B cell (primary cell): ENCODE results near the gene TSPAN31. TPM values are rescaled to one million over a fixed set of nuclear protein-coding genes. Genes with fewer than 3 reads are reported as not detected.

Experiments
- ATAC-seq: fragments of 200-7000 bp; cut with Tn5 transposase; one replicate; pipeline ENCODE4 v1.10.0; 2021; ENCODE audit warnings: low read depth, mild to moderate bottlenecking, moderate number of reproducible peaks, moderate library complexity
- CTCF ChIA-PET: fragments of 350-600 bp; sonication (Branson Sonifier 250); formaldehyde crosslinking; loops from one replicate; lab custom pipeline; 2021; ENCODE audit warnings: antibody characterized with exemption, inconsistent platforms; lab: Charles Lee
- POLR2A ChIA-PET: fragments of 350-600 bp; sonication (Branson Sonifier 250); formaldehyde crosslinking; loops from one replicate; lab custom pipeline; 2021; ENCODE audit warnings: antibody characterized with exemption; lab: Charles Lee
- DNase-seq: peaks from one replicate; pipeline ENCODE4 v3.0.0; 2013
- H2AFZ ChIP-seq: 2 replicates; pipeline ENCODE4 v1.6.1; 2012; ENCODE audit warnings: mild to moderate bottlenecking, low read depth, low read length; ENCODE audit not compliant: insufficient read depth, poor library complexity, severe bottlenecking
- H3K27ac ChIP-seq, 2 donors: 1 replicate in 1 of 2; 2 replicates in 1 of 2; pipeline ENCODE4 v1.5.1; 2012 to 2013; ENCODE audit warnings: low read length in 2 of 2, mild to moderate bottlenecking in 2 of 2, moderate library complexity in 1 of 2
- H3K27me3 ChIP-seq, 4 experiments: fragments of 200-600 bp in 1 of 4; sonication (generic) in 1 of 4; replicated peaks in 1 of 4; 1 replicate in 2 of 4; 2 replicates in 2 of 4; pipeline versions ENCODE4 v1.6.1 to v1.7.0; 2013 to 2016; ENCODE audit warnings: low read length in 3 of 4, mild to moderate bottlenecking in 2 of 4, mixed read lengths in 1 of 4, moderate library complexity in 1 of 4; ENCODE audit not compliant: insufficient read depth in 4 of 4, control insufficient read depth in 3 of 4; ENCODE audit errors: control extremely low read depth in 1 of 4
- H3K36me3 ChIP-seq, 2 experiments: replicated peaks in 1 of 2; 1 replicate in 1 of 2; 2 replicates in 1 of 2; pipeline versions ENCODE4 v1.6.1 to v1.7.1; 2013; ENCODE audit warnings: low read length in 1 of 2; ENCODE audit not compliant: insufficient read depth in 2 of 2, control insufficient read depth in 1 of 2; ENCODE audit errors: control extremely low read depth in 1 of 2, extremely low read depth in 1 of 2
- H3K4me1 ChIP-seq, 2 donors: fragments of 200-600 bp in 1 of 2; sonication (generic) in 1 of 2; 1 replicate in 1 of 2; 2 replicates in 1 of 2; pipeline versions ENCODE4 v1.5.1 to v1.6.1; 2013 to 2017; ENCODE audit warnings: low read length in 2 of 2; ENCODE audit not compliant: control insufficient read depth in 2 of 2, insufficient read depth in 2 of 2
- H3K4me2 ChIP-seq: replicated peaks from 2 replicates; pipeline ENCODE3; 2012; ENCODE audit warnings: mild to moderate bottlenecking, low read depth, low read length; ENCODE audit not compliant: poor library complexity, severe bottlenecking
- H3K4me3 ChIP-seq, 5 experiments: fragments of 200-600 bp in 1 of 5; sonication (generic) in 1 of 5; 1 replicate in 3 of 5; 2 replicates in 2 of 5; pipeline versions ENCODE4 v1.5.1 to v1.7.0; 2011 to 2016; ENCODE audit warnings: low read length in 4 of 5, mild to moderate bottlenecking in 4 of 5, low read depth in 2 of 5, control low read depth in 1 of 5, moderate library complexity in 1 of 5; ENCODE audit not compliant: insufficient read depth in 1 of 5; ENCODE audit errors: control extremely low read depth in 1 of 5, extremely low read depth in 1 of 5
- H3K79me2 ChIP-seq: fragments of 200-600 bp; sonication (generic); one replicate; pipeline ENCODE4 v1.6.0; 2016; ENCODE audit warnings: low read length; ENCODE audit not compliant: control insufficient read depth, insufficient read depth
- H3K9ac ChIP-seq: fragments of 200-600 bp; sonication (generic); 2 replicates; pipeline ENCODE4 v1.6.1; 2017; ENCODE audit warnings: mild to moderate bottlenecking, low read length, moderate library complexity
- H3K9me3 ChIP-seq, 3 donors: one replicate each; pipeline versions ENCODE4 v1.6.1 to v1.7.1; 2013; ENCODE audit warnings: low read length in 2 of 3; ENCODE audit not compliant: control insufficient read depth in 2 of 3, insufficient read depth in 1 of 3; ENCODE audit errors: control extremely low read depth in 1 of 3
- H4K20me1 ChIP-seq: 2 replicates; pipeline ENCODE4 v1.6.0; 2012; ENCODE audit warnings: mild to moderate bottlenecking, low read length; ENCODE audit not compliant: insufficient read depth, control insufficient read depth, poor library complexity, severe bottlenecking
- H3K27ac Mint-ChIP-seq: one replicate; pipeline ENCODE4 v1.8.0; 2021; ENCODE audit warnings: mixed read lengths
- H3K27me3 Mint-ChIP-seq: one replicate; pipeline ENCODE4 v1.8.0; 2021; ENCODE audit warnings: mixed read lengths
- H3K4me1 Mint-ChIP-seq: one replicate; pipeline ENCODE4 v1.8.0; 2021; ENCODE audit warnings: mixed read lengths
- H3K4me3 Mint-ChIP-seq: one replicate; pipeline ENCODE4 v1.8.0; 2021; ENCODE audit warnings: mixed read lengths
- H3K9me3 Mint-ChIP-seq: one replicate; pipeline ENCODE4 v1.8.0; 2022; ENCODE audit warnings: mixed read lengths; ENCODE audit not compliant: insufficient read depth
- CTCF ChIP-seq: fragments of 200-600 bp; IDR thresholded peaks from one replicate; pipeline ENCODE4 v1.8.0; 2022; ENCODE audit warnings: antibody characterized with exemption, mild to moderate bottlenecking
- EZH2 ChIP-seq: IDR thresholded peaks from 2 replicates; pipeline ENCODE4 v1.6.1; 2012; ENCODE audit warnings: borderline replicate concordance, low read depth, mild to moderate bottlenecking, moderate library complexity, low read length; ENCODE audit not compliant: insufficient read depth, poor library complexity, severe bottlenecking
- WGBS: methylation state at CpG from one replicate; pipeline ENCODE4 v1.1.5; 2013; ENCODE audit warnings: missing lambda C conversion rate; ENCODE audit not compliant: insufficient coverage; 5-methylcytosine and 5-hydroxymethylcytosine counted together
- intact Hi-C: fragments of 100-400 bp; cut with micrococcal nuclease; formaldehyde crosslinking; loops from one replicate; pipeline ENCODE4 v1.10.0; 2022
- polyA plus RNA-seq: library from polyadenylated mRNA; depleted of rRNA; stranded (reverse); fragments of >200 nt; gene quantifications from 2 replicates; pipeline ENCODE4 v1.2.3, GENCODE V29; 2012
- total RNA-seq, 2 donors: library from RNA; stranded (reverse); fragments of 120-200 nt in 1 of 2; gene quantifications; 1 replicate in 1 of 2; 2 replicates in 1 of 2; pipeline versions ENCODE4 v1.2.3 to v1.2.4, GENCODE V29; 2013 to 2022

The TSPAN31 gene
- total and polyA plus RNA-seq, 2 donors (not counting 1 experiment from before 2014, with no cell fraction given), result 24.0 to 29.6 TPM

- no peak overlapping the region for H3K27ac Mint-ChIP-seq
- H3K4me3 Mint-ChIP-seq, result no peak overlapping the region
- 98% methylated on average over 16 of the region's 20 CpGs for whole genome bisulfite sequencing
- no peak overlapping the region for H3K27ac ChIP-seq
- H3K9me3 ChIP-seq, result no peaks in the 10 kb centered on the region
- H3K27me3 Mint-ChIP-seq, result no peaks in the 10 kb centered on the region
- H3K9ac ChIP-seq, result no peak overlapping the region
- no peaks in the 10 kb centered on the region for H3K9me3 Mint-ChIP-seq
- peaks cover 3 to 58% of the 10 kb centered on the region in 2 experiments for H3K36me3 ChIP-seq
- intact Hi-C loops, result no loop called here
- no peak overlapping the region for H2AFZ ChIP-seq
- ATAC-seq, result no peak
- peaks cover 17 to 21% of the 10 kb centered on the region in 2 donors for H3K4me1 ChIP-seq
- ChIA-PET CTCF (no interaction called here), POLR2A (interaction anchor here (0.6 kb wide), 1 partner anchor 22 kb away, joined by 3 read pairs; no protein-coding TSS in a partner anchor)
- H4K20me1 ChIP-seq, result peaks cover 29% of the 10 kb centered on the region
- no peak for DNase-seq
- peaks cover 3% of the 10 kb centered on the region for H3K79me2 ChIP-seq
- H3K4me3 ChIP-seq, result no peak overlapping the region
- H3K4me1 Mint-ChIP-seq, result peaks cover 21% of the 10 kb centered on the region
- no peaks in the 10 kb centered on the region for H3K27me3 ChIP-seq
- no peak for TF ChIP-seq EZH2
- TF ChIP-seq CTCF, result no peak
- no peak overlapping the region for H3K4me2 ChIP-seq
Observed at GRCh38 chr12:57719777-57720605, 24.8 kb upstream of the TSPAN31 start.
